PC-3 (cell line): ENCODE measurements around the gene KCTD6. TPM values are rescaled to one million over a fixed set of nuclear protein-coding genes. Genes with fewer than 3 reads are reported as not detected.

Experiments
- ATAC-seq: fragments of 200-7000 bp; cut with Tn5 transposase; 2 replicates; pipeline ENCODE4 v1.9.1; 2020; ENCODE audit warnings: mild to moderate bottlenecking, moderate library complexity
- BruUV-seq: library from RNA; stranded (reverse); fragments of 400-500 nt; replicated peaks from 2 replicates; lab custom pipeline; 2021; lab: Mats Ljungman, UMichigan
- CTCF ChIA-PET: fragments of 300-600 bp; sonication (Branson Sonifier 250); formaldehyde crosslinking; loops from one replicate; lab custom pipeline; 2022; ENCODE audit warnings: antibody characterized with exemption; lab: Charles Lee
- POLR2A ChIA-PET: fragments of 300-600 bp; sonication (Branson Sonifier 250); formaldehyde crosslinking; loops from one replicate; lab custom pipeline; 2022; ENCODE audit warnings: antibody characterized with exemption; ENCODE audit not compliant: unreplicated experiment; lab: Charles Lee
- DNase-seq: peaks from one replicate; pipeline ENCODE4 v3.0.0-alpha.2; 2015
- H2AFZ ChIP-seq: fragments of 300-600 bp; sonication (generic); 2 replicates; pipeline ENCODE4 v1.6.0; 2016; ENCODE audit warnings: antibody characterized with exemption, low read length
- H3F3A ChIP-seq: fragments of 300-600 bp; sonication (generic); one replicate; pipeline ENCODE4 v1.6.0; 2017; ENCODE audit warnings: antibody characterized with exemption, low read length, control low read depth, mild to moderate bottlenecking; ENCODE audit not compliant: unreplicated experiment
- H3K27ac ChIP-seq: fragments of 300-600 bp; sonication (generic); 2 replicates; pipeline ENCODE4 v1.5.1; 2016; ENCODE audit warnings: mild to moderate bottlenecking, low read length
- H3K27me3 ChIP-seq: fragments of 300-600 bp; sonication (generic); 2 replicates; pipeline ENCODE4 v1.6.1; 2016; ENCODE audit warnings: low read length, mixed read lengths
- H3K36me3 ChIP-seq: fragments of 300-600 bp; sonication (generic); 2 replicates; pipeline ENCODE4 v1.6.1; 2016; ENCODE audit warnings: low read depth, mixed run types, low read length, mixed read lengths
- H3K4me1 ChIP-seq: fragments of 300-600 bp; sonication (generic); 2 replicates; pipeline ENCODE4 v1.5.1; 2016; ENCODE audit warnings: low read length; ENCODE audit not compliant: insufficient read depth
- H3K4me2 ChIP-seq: fragments of 300-600 bp; sonication (generic); 2 replicates; pipeline ENCODE4 v1.6.0; 2016; ENCODE audit warnings: low read length
- H3K4me3 ChIP-seq: fragments of 300-600 bp; sonication (generic); 2 replicates; pipeline ENCODE4 v1.5.1; 2016; ENCODE audit warnings: mild to moderate bottlenecking, low read length, mixed read lengths
- H3K79me2 ChIP-seq: fragments of 300-600 bp; sonication (generic); 2 replicates; pipeline ENCODE4 v1.6.1; 2017; ENCODE audit warnings: low read length, mixed read lengths
- H3K9ac ChIP-seq: fragments of 300-600 bp; sonication (generic); 2 replicates; pipeline ENCODE4 v1.6.0; 2016; ENCODE audit warnings: mild to moderate bottlenecking, low read length
- H3K9me2 ChIP-seq: fragments of 300-600 bp; sonication (generic); replicated peaks from 2 replicates; pipeline ENCODE4 v1.6.1; 2016; ENCODE audit warnings: mixed run types, low read length, mixed read lengths
- H3K9me3 ChIP-seq: fragments of 300-600 bp; sonication (generic); 2 replicates; pipeline ENCODE4 v1.6.1; 2016; ENCODE audit warnings: low read length, mixed read lengths
- H4K20me1 ChIP-seq: fragments of 300-600 bp; sonication (generic); 2 replicates; pipeline ENCODE4 v1.6.1; 2016; ENCODE audit warnings: low read length, mixed read lengths
- CTCF ChIP-seq: fragments of 300-600 bp; sonication (generic); conservative IDR thresholded peaks from 2 replicates; pipeline ENCODE4 v1.5.1; 2017; ENCODE audit warnings: antibody characterized with exemption, low read depth, mild to moderate bottlenecking, low read length
- EZH2 ChIP-seq: fragments of 300-600 bp; sonication (generic); IDR thresholded peaks from one replicate; pipeline ENCODE4 v1.6.1; 2017; ENCODE audit warnings: antibody characterized with exemption, mild to moderate bottlenecking, low read length; ENCODE audit not compliant: unreplicated experiment
- EZH2phosphoT487 ChIP-seq: fragments of 300-600 bp; sonication (generic); IDR thresholded peaks from 2 replicates; pipeline ENCODE4 v1.6.1; 2018; ENCODE audit warnings: mild to moderate bottlenecking, antibody characterized with exemption, low read length, borderline replicate concordance
- intact Hi-C: fragments of 100-400 bp; cut with micrococcal nuclease; formaldehyde crosslinking; loops from 2 replicates; pipeline ENCODE4 v1.9.0; 2023
- total RNA-seq: library from RNA; depleted of rRNA; stranded (reverse); fragments of >200 nt; gene quantifications from 2 replicates; pipeline ENCODE4 v1.2.3, GENCODE V29; 2014

KCTD6 gene
- total RNA-seq, 1 experiment from 2014 or later = 13.1 TPM

DNA sequence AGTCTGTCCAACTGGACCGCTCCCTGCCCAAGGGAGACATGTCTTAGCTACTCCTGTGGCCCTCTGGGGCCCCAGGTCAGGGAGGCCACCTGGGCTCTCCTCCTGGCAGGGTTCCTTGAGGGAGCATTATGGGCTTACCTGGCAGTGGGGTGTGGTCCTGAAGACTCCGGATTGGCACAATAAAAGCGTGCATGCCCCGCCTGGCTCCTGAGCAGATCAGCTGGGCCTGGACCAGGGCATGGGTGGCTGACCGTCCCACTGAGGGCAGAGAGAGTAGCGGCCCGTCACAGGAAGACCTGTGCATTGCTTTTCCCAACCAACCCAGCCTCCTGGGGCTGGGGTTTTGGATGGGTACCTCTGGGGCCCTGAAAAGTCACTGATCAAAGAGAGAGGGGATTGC, 39.7 kb downstream of the KCTD6 start:
- H3K9me3 ChIP-seq = no peaks in the 10 kb centered on the region
- no peak for DNase-seq
- H3K9ac ChIP-seq = no peak overlapping the region
- H3K9me2 ChIP-seq = no peaks in the 10 kb centered on the region
- BruUV-seq = no TSS peak
- H3K79me2 ChIP-seq = no peaks in the 10 kb centered on the region
- H3K27ac ChIP-seq = no peak overlapping the region
- CTCF ChIA-PET = no interaction called here
- TF ChIP-seq EZH2phosphoT487 (no peak), CTCF (no peak), EZH2 (no peak)
- no peak overlapping the region for H2AFZ ChIP-seq
- H3F3A ChIP-seq = no peaks in the 10 kb centered on the region
- H4K20me1 ChIP-seq = no peaks in the 10 kb centered on the region
- no peak overlapping the region for H3K4me2 ChIP-seq
- no peak overlapping the region for H3K4me3 ChIP-seq
- intact Hi-C loops = no loop called here
- H3K36me3 ChIP-seq = no peaks in the 10 kb centered on the region
- POLR2A ChIA-PET = no interaction called here
- H3K4me1 ChIP-seq = peaks cover 13% of the 10 kb centered on the region
- ATAC-seq = no peak
- H3K27me3 ChIP-seq = no peaks in the 10 kb centered on the region

- H3K9ac ChIP-seq = no peak overlapping the region
- ChIA-PET POLR2A (no interaction called here), CTCF (no interaction called here)
- H3K9me2 ChIP-seq = no peaks in the 10 kb centered on the region
- DNase-seq (peak; percentile 55), ATAC-seq (peak; percentile 23; the same call in 1 of the 2 replicates)
- no peaks in the 10 kb centered on the region for H3K36me3 ChIP-seq
- no peak overlapping the region for H3K4me2 ChIP-seq
- peaks cover 12% of the 10 kb centered on the region; the same call in 1 of the 2 replicates for H3K4me1 ChIP-seq
- no peaks in the 10 kb centered on the region for H3K9me3 ChIP-seq
- no peak overlapping the region; the same call in 1 of the 2 replicates for H2AFZ ChIP-seq
- BruUV-seq = no TSS peak
- H3K27me3 ChIP-seq = no peaks in the 10 kb centered on the region
- no peak overlapping the region for H3K27ac ChIP-seq
- no peak for TF ChIP-seq EZH2
- TF ChIP-seq CTCF = peak; percentile 73
- intact Hi-C loops = loop anchor here (1.0 to 2.0 kb wide), 6 partner anchors 40 to 225 kb away; partner anchors contain the start of genes HTD2, KCTD6, PXK and RPP14
- H3F3A ChIP-seq = no peaks in the 10 kb centered on the region
- no peaks in the 10 kb centered on the region for H3K79me2 ChIP-seq
- H4K20me1 ChIP-seq = no peaks in the 10 kb centered on the region
- no peak overlapping the region for H3K4me3 ChIP-seq
These were observed 40.1 kb downstream of the KCTD6 start for GRCh38 chr3:58531956-58532355.

DNA sequence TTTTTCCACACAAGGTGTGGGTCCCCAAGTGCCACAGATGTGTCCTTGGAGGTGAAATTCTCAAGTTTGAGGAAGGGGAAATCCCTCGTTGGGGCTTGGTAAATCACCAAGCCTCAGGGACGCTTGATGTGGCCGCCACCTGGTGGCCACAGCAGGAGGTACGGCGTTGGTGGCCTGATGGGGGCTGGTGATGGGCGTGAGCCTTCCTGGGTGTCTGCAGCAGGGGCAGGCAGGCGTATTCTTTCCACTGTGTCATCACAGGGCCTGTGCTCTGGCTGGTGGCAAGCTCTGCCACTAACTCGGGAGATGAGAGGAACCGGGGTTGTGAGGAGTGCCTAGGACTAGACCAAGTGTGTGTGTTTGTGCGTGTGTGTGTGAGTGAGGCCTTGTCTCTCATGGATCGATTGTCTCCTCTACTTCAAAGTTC, 40.9 kb downstream of the KCTD6 start:
- Histone ChIP-seq H3K9me2 (no peaks in the 10 kb centered on the region), H3K36me3 (no peaks in the 10 kb centered on the region), H3K79me2 (no peaks in the 10 kb centered on the region), H3K4me3 (no peak overlapping the region), H3K9me3 (no peaks in the 10 kb centered on the region), H3K27me3 (no peaks in the 10 kb centered on the region), H3K4me2 (peak overlapping the region; percentile 44), H4K20me1 (no peaks in the 10 kb centered on the region), H3K9ac (no peak overlapping the region), H3K4me1 (peaks cover 12% of the 10 kb centered on the region; the same call in 1 of the 2 replicates), H2AFZ (peak overlapping the region; percentile 49; the same call in 1 of the 2 replicates), H3K27ac (no peak overlapping the region), H3F3A (no peaks in the 10 kb centered on the region)
- intact Hi-C loops = loop anchor here (1.0 to 2.0 kb wide), 6 partner anchors 41 to 226 kb away; partner anchors contain the start of genes HTD2, KCTD6, PXK and RPP14
- ATAC-seq (peak; percentile 87), DNase-seq (peak; percentile 90)
- TF ChIP-seq CTCF (peak; percentile 97), EZH2 (no peak)
- CTCF ChIA-PET = interaction anchor here (0.5 to 0.6 kb wide), 2 partner anchors 31 to 84 kb away, joined by 3 read pairs; no protein-coding TSS in a partner anchor
- POLR2A ChIA-PET = no interaction called here
- no TSS peak for BruUV-seq
